Caco-2 (cell line): Measurements from ENCODE around the gene OLFML2A. TPM values are rescaled to one million over a fixed set of nuclear protein-coding genes. Genes with fewer than 3 reads are reported as not detected.

Experiments
- BruUV-seq: library from RNA; stranded (reverse); fragments of 400-500 nt; replicated peaks from 2 replicates; lab custom pipeline; 2021; lab: Mats Ljungman, UMichigan
- CTCF ChIA-PET: fragments of 300-600 bp; sonication (Branson Sonifier 250); formaldehyde crosslinking; loops from one replicate; lab custom pipeline; 2022; ENCODE audit warnings: antibody characterized with exemption; lab: Charles Lee
- POLR2A ChIA-PET: fragments of 300-600 bp; sonication (Branson Sonifier 250); formaldehyde crosslinking; loops from one replicate; lab custom pipeline; 2022; ENCODE audit warnings: antibody characterized with exemption; lab: Charles Lee
- DNase-seq, 2 experiments: peaks; one replicate each; pipeline versions ENCODE4 v3.0.0 to v3.0.0-alpha.2; 2020 to 2022
- H3K27me3 ChIP-seq: replicated peaks from 2 replicates; pipeline ENCODE4 v1.6.0; 2011; ENCODE audit warnings: low read length; ENCODE audit not compliant: control insufficient read depth, insufficient read depth
- H3K36me3 ChIP-seq: 2 replicates; pipeline ENCODE4 v1.5.1; 2011; ENCODE audit warnings: low read length; ENCODE audit not compliant: control insufficient read depth, insufficient read depth
- H3K4me1 ChIP-seq: fragments of 250-450 bp; sonication (Bioruptor Pico); 2 replicates; pipeline ENCODE4 v1.5.1; 2020; ENCODE audit warnings: mild to moderate bottlenecking
- H3K4me3 ChIP-seq: 2 replicates; pipeline ENCODE4 v1.5.1; 2011; ENCODE audit warnings: low read depth, mild to moderate bottlenecking, control low read depth, low read length
- H3K9me3 ChIP-seq: fragments of 250-450 bp; sonication (Bioruptor Pico); 2 replicates; pipeline ENCODE4 v1.5.1; 2020; ENCODE audit warnings: mild to moderate bottlenecking, moderate library complexity
- H3K27ac Mint-ChIP-seq: one replicate; pipeline ENCODE4 v1.8.0; 2022; ENCODE audit warnings: mixed read lengths; ENCODE audit not compliant: unreplicated experiment
- H3K27me3 Mint-ChIP-seq: one replicate; pipeline ENCODE4 v1.8.0; 2022; ENCODE audit warnings: mixed read lengths; ENCODE audit not compliant: insufficient read depth, unreplicated experiment
- H3K36me3 Mint-ChIP-seq: one replicate; pipeline ENCODE4 v1.8.0; 2022; ENCODE audit warnings: mild to moderate bottlenecking, mixed read lengths; ENCODE audit not compliant: insufficient read depth, unreplicated experiment
- H3K4me1 Mint-ChIP-seq: one replicate; pipeline ENCODE4 v1.8.0; 2022; ENCODE audit warnings: low read depth, mixed read lengths; ENCODE audit not compliant: unreplicated experiment
- H3K4me3 Mint-ChIP-seq: one replicate; pipeline ENCODE4 v1.8.0; 2022; ENCODE audit warnings: mild to moderate bottlenecking, moderate library complexity, mixed read lengths; ENCODE audit not compliant: unreplicated experiment
- H3K9me3 Mint-ChIP-seq: one replicate; pipeline ENCODE4 v1.8.0; 2022; ENCODE audit warnings: mixed read lengths; ENCODE audit not compliant: unreplicated experiment
- CTCF ChIP-seq, 2 experiments: fragments of 200-600 bp in 1 of 2; IDR thresholded peaks; 1 replicate in 1 of 2; 2 replicates in 1 of 2; pipeline versions ENCODE4 v1.5.1 to v1.8.0; 2011 to 2022; ENCODE audit warnings: antibody characterized with exemption in 1 of 2, control low read depth in 1 of 2, inconsistent platforms in 1 of 2, low read depth in 1 of 2, low read length in 1 of 2, mild to moderate bottlenecking in 1 of 2, moderate library complexity in 1 of 2; ENCODE audit not compliant: insufficient read depth in 1 of 2, severe bottlenecking in 1 of 2, unreplicated experiment in 1 of 2
- intact Hi-C: fragments of 100-400 bp; cut with micrococcal nuclease; formaldehyde crosslinking; loops from one replicate; pipeline ENCODE4 v1.10.0; 2022; ENCODE audit not compliant: unreplicated experiment
- total RNA-seq: library from RNA; stranded (reverse); gene quantifications from 2 replicates; pipeline ENCODE4 v1.2.3, GENCODE V29; 2022

OLFML2A gene
- total RNA-seq, 1 experiment from 2014 or later: 1.1 TPM

- BruUV-seq: no TSS peak
- DNase-seq: no peak
- H3K27ac Mint-ChIP-seq: no peak overlapping the region
- Histone ChIP-seq H3K27me3 (no peaks in the 10 kb centered on the region), H3K4me3 (no peak overlapping the region), H3K4me1 (no peaks in the 10 kb centered on the region), H3K36me3 (no peaks in the 10 kb centered on the region), H3K9me3 (no peaks in the 10 kb centered on the region)
- no peak for TF ChIP-seq CTCF (IDR thresholded peaks at IDR 0.05; ENCODE audit: insufficient read depth in 1 of 2, low read depth in 1 of 2, low read length in 1 of 2, severe bottlenecking in 1 of 2, unreplicated experiment in 1 of 2)
- H3K36me3 Mint-ChIP-seq: no peaks in the 10 kb centered on the region
- no peak overlapping the region for H3K4me3 Mint-ChIP-seq
- intact Hi-C loops: no loop called here
- ChIA-PET CTCF (interaction anchor here (0.5 to 2.4 kb wide), 2 partner anchors 63 to 356 kb away, joined by 3 to 13 read pairs; partner anchors contain the start of gene WDR38), POLR2A (no interaction called here)
- H3K27me3 Mint-ChIP-seq: no peaks in the 10 kb centered on the region
- no peaks in the 10 kb centered on the region for H3K9me3 Mint-ChIP-seq
- H3K4me1 Mint-ChIP-seq: no peaks in the 10 kb centered on the region
Observed at GRCh38 chr9:124789531-124789930, 12.6 kb downstream of the OLFML2A start.

- Histone ChIP-seq H3K36me3 (no peaks in the 10 kb centered on the region), H3K4me1 (peaks cover 4% of the 10 kb centered on the region), H3K27me3 (no peaks in the 10 kb centered on the region), H3K4me3 (no peak overlapping the region), H3K9me3 (no peaks in the 10 kb centered on the region)
- Mint-ChIP-seq H3K27ac (no peak overlapping the region), H3K27me3 (no peaks in the 10 kb centered on the region), H3K9me3 (no peaks in the 10 kb centered on the region), H3K4me1 (no peaks in the 10 kb centered on the region), H3K36me3 (peaks cover 5% of the 10 kb centered on the region), H3K4me3 (no peak overlapping the region)
- intact Hi-C loops: no loop called here
- BruUV-seq: no TSS peak
- ChIA-PET POLR2A (no interaction called here), CTCF (interaction anchor here (2.4 kb wide), 1 partner anchor 62 kb away, joined by 13 read pairs; the partner anchor contains the start of gene WDR38)
- no peak for DNase-seq
- no peak for TF ChIP-seq CTCF (IDR thresholded peaks at IDR 0.05; ENCODE audit: insufficient read depth in 1 of 2, low read depth in 1 of 2, low read length in 1 of 2, severe bottlenecking in 1 of 2, unreplicated experiment in 1 of 2)
Observed at GRCh38 chr9:124790301-124790700, 13.4 kb downstream of the OLFML2A start.

- H3K4me3 Mint-ChIP-seq: no peak overlapping the region
- peaks cover 6% of the 10 kb centered on the region for H3K36me3 Mint-ChIP-seq
- Histone ChIP-seq H3K9me3 (no peaks in the 10 kb centered on the region), H3K4me3 (no peak overlapping the region), H3K36me3 (no peaks in the 10 kb centered on the region), H3K27me3 (no peaks in the 10 kb centered on the region), H3K4me1 (peaks cover 5% of the 10 kb centered on the region)
- no peak for DNase-seq
- H3K9me3 Mint-ChIP-seq: no peaks in the 10 kb centered on the region
- ChIA-PET POLR2A (no interaction called here), CTCF (no interaction called here)
- BruUV-seq: no TSS peak
- no peak for TF ChIP-seq CTCF (IDR thresholded peaks at IDR 0.05; ENCODE audit: insufficient read depth in 1 of 2, low read depth in 1 of 2, low read length in 1 of 2, severe bottlenecking in 1 of 2, unreplicated experiment in 1 of 2)
- H3K27me3 Mint-ChIP-seq: no peaks in the 10 kb centered on the region
- H3K27ac Mint-ChIP-seq: no peak overlapping the region
- intact Hi-C loops: no loop called here
- no peaks in the 10 kb centered on the region for H3K4me1 Mint-ChIP-seq
Observed at GRCh38 chr9:124790801-124791505, 14.0 kb downstream of the OLFML2A start.
